AG10803 (cell line): ENCODE results near the gene C21orf91.

ENCODE experiments used
- DNase-seq: peaks from one replicate; pipeline ENCODE4 v3.0.0; 2010; ENCODE audit warnings: low read depth
- H3K4me3 ChIP-seq: 2 replicates; pipeline ENCODE4 v1.5.1; 2011; ENCODE audit warnings: mild to moderate bottlenecking, low read length, control low read depth
- CTCF ChIP-seq: conservative IDR thresholded peaks from 2 replicates; pipeline ENCODE4 v1.5.1; 2011; ENCODE audit warnings: mild to moderate bottlenecking, low read length, control low read depth, inconsistent platforms

The C21orf91 gene

GRCh38 chr21:17752171-17752570 is 67.0 kb downstream of the C21orf91 start:
- H3K4me3 ChIP-seq, result no peak overlapping the region
- TF ChIP-seq CTCF, result no peak
- DNase-seq, result no peak

- H3K4me3 ChIP-seq, result no peak overlapping the region
- TF ChIP-seq CTCF, result no peak
- no peak for DNase-seq
Measured at GRCh38 chr21:17746920-17747319, 72.2 kb downstream of the C21orf91 start.

GRCh38 chr21:17745086-17745485 is 74.1 kb downstream of the C21orf91 start:
- TF ChIP-seq CTCF, result no peak
- no peak overlapping the region for H3K4me3 ChIP-seq
- no peak for DNase-seq

- no peak overlapping the region for H3K4me3 ChIP-seq
- no peak for TF ChIP-seq CTCF
- no peak for DNase-seq
Measured at GRCh38 chr21:17742940-17743592, 76.1 kb downstream of the C21orf91 start.

- H3K4me3 ChIP-seq, result no peak overlapping the region
- no peak for TF ChIP-seq CTCF
- no peak for DNase-seq
Measured at GRCh38 chr21:17742181-17742580, 77.0 kb downstream of the C21orf91 start.
